ENCODE measurements around the gene EEF1A1.

The EEF1A1 gene

GRCh38 chr6:73523434-73524123 is 2.7 kb upstream of the EEF1A1 start (continued):
- TF ChIP-seq PBX3 (CRISPR knock-in tag; IDR thresholded peaks at IDR 0.05), result peak; percentile 78; the same call in 1 of the 2 replicates
- TF ChIP-seq ZNF530 (tag by site-specific recombination; IDR thresholded peaks at IDR 0.05; ENCODE audit: low read depth), result no peak
- TF ChIP-seq ZNF510 (tag by site-specific recombination; IDR thresholded peaks at IDR 0.05; ENCODE audit: insufficient replicate concordance), result no peak
- peak; percentile 38; the same call in 1 of the 2 replicates for TF ChIP-seq SP7 (tag by site-specific recombination; IDR thresholded peaks at IDR 0.05)
- no peak for TF ChIP-seq SCRT2 (tag by site-specific recombination; IDR thresholded peaks at IDR 0.05)
- no peak for TF ChIP-seq ZNF626 (tag by site-specific recombination; IDR thresholded peaks at IDR 0.05)
- no peak for TF ChIP-seq ZNF26 (tag by site-specific recombination; IDR thresholded peaks at IDR 0.05)
- TF ChIP-seq ZBTB44 (tag by site-specific recombination; IDR thresholded peaks at IDR 0.05), result 0 out of 2 replicates have a peak, but pooled peaks have one; percentile 25
- no peak for TF ChIP-seq ZFP3 (tag by site-specific recombination; IDR thresholded peaks at IDR 0.05; ENCODE audit: low read depth)
- TF ChIP-seq PRDM6 (tag by site-specific recombination; IDR thresholded peaks at IDR 0.05), result no peak
- peak; percentile 52; the same call in 1 of the 2 replicates for TF ChIP-seq ZNF398 (tag by site-specific recombination; IDR thresholded peaks at IDR 0.05)
- TF ChIP-seq ZSCAN18 (tag by site-specific recombination; IDR thresholded peaks at IDR 0.05), result no peak
- TF ChIP-seq ZFP69B (tag by site-specific recombination; IDR thresholded peaks at IDR 0.05), result peak; percentile 92
- peak; percentile 71; the same call in 1 of the 2 replicates for TF ChIP-seq ZNF561 (tag by site-specific recombination; IDR thresholded peaks at IDR 0.05; ENCODE audit: borderline replicate concordance)
- no peak for TF ChIP-seq ZNF670 (tag by site-specific recombination; IDR thresholded peaks at IDR 0.05; ENCODE audit: low read depth)
- TF ChIP-seq ZSCAN16 (tag by site-specific recombination; IDR thresholded peaks at IDR 0.05), result no peak
- peak; percentile 87 for TF ChIP-seq ZXDB (tag by site-specific recombination; IDR thresholded peaks at IDR 0.05)
- TF ChIP-seq ZNF629 (tag by site-specific recombination; IDR thresholded peaks at IDR 0.05), result no peak
- TF ChIP-seq ZNF513 (tag by site-specific recombination; IDR thresholded peaks at IDR 0.05), result no peak
- TF ChIP-seq ZNF521 (tag by site-specific recombination; IDR thresholded peaks at IDR 0.05), result no peak
- TF ChIP-seq ZNF169 (tag by site-specific recombination; IDR thresholded peaks at IDR 0.05), result no peak
- no peak for TF ChIP-seq ZNF585B (tag by site-specific recombination; IDR thresholded peaks at IDR 0.05)
- no peak for TF ChIP-seq ZNF211 (tag by site-specific recombination; IDR thresholded peaks at IDR 0.05; ENCODE audit: low read depth)
- TF ChIP-seq PRDM4 (tag by site-specific recombination; IDR thresholded peaks at IDR 0.05), result no peak

Data from HEK293 (cell line).